Jurkat, Clone E6-1 (cell line): ENCODE data around the gene DUSP28. TPM values are rescaled to one million over a fixed set of nuclear protein-coding genes. Genes with fewer than 3 reads are reported as not detected.
"Not testable (repeated sequence)": the region's sequence is repeated elsewhere in the genome, so short reads cannot be mapped to it uniquely, and the experiment has no call there.

Experiments
- DNase-seq: peaks from one replicate; pipeline ENCODE4 v3.0.0-alpha.2; 2011; ENCODE audit warnings: low read depth, low spot score
- H3K4me3 ChIP-seq: 2 replicates; pipeline ENCODE4 v1.5.1; 2011; ENCODE audit warnings: mild to moderate bottlenecking, low read length, control low read depth, moderate library complexity
- polyA plus RNA-seq: library from polyadenylated mRNA; unstranded; fragments of >200 nt; gene quantifications from one replicate; pipeline ENCODE4 v1.2.1, GENCODE V29; 2012; ENCODE audit warnings: missing spikeins; ENCODE audit not compliant: insufficient read length, insufficient read depth

DUSP28 gene, protein sequence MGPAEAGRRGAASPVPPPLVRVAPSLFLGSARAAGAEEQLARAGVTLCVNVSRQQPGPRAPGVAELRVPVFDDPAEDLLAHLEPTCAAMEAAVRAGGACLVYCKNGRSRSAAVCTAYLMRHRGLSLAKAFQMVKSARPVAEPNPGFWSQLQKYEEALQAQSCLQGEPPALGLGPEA
- polyA plus RNA-seq, result 8.4 TPM

DNA sequence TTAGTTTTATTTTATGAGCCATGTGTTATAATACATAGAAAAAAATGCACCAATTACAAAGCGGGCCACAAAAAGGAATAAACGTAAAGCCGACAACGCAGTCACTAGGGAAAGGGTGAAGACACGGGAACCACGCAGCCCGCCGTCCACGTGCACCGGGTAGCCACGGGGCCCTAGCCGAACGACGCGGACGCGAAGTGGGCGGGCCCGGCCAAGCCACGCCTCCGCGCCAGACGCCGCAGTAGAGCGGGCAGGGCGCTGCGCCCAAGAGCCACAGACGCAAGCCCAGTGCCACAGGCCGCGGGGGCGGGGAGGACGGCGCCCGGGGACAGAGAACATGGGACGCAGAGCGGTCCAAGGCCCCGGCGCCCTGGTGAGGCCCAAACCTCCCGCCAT is at the start of gene DUSP28:
TSS of gene DUSP28 (plus strand) at position 274 of the 396 bp plus-strand sequence. CDS start 328 bp downstream, outside the sequence.
- peak within 1 kb of the TSS; percentile 82 for H3K4me3 ChIP-seq
- peak; percentile 75 for DNase-seq

- no peak for DNase-seq
- H3K4me3 ChIP-seq, result no peak overlapping the region
Measured at GRCh38 chr2:240510513-240511210, 49.5 kb upstream of the DUSP28 start.

- DNase-seq, result no peak
- H3K4me3 ChIP-seq, result no peak overlapping the region
Measured at GRCh38 chr2:240511351-240512108, 48.6 kb upstream of the DUSP28 start.

DNA sequence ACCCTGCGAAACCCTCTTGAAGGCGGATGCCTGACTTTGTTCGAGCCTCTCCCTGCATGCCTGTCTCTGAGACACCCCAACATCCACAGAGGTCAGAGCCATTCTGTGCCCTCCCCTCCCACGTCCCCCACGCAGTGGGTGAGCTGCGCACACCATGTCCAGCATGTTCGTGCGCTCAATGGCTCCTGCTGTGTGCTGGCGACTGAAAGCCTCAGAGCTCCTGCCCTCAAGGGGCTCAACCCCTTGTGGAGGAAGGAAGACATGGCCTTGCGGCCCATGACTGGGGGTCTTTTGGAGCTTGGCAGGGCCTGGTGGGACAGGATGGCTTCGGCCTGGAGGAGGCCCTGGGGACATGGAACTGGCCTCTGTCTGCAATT is 48.1 kb upstream of the DUSP28 start:
- H3K4me3 ChIP-seq, result no peak overlapping the region
- no peak for DNase-seq

DNA sequence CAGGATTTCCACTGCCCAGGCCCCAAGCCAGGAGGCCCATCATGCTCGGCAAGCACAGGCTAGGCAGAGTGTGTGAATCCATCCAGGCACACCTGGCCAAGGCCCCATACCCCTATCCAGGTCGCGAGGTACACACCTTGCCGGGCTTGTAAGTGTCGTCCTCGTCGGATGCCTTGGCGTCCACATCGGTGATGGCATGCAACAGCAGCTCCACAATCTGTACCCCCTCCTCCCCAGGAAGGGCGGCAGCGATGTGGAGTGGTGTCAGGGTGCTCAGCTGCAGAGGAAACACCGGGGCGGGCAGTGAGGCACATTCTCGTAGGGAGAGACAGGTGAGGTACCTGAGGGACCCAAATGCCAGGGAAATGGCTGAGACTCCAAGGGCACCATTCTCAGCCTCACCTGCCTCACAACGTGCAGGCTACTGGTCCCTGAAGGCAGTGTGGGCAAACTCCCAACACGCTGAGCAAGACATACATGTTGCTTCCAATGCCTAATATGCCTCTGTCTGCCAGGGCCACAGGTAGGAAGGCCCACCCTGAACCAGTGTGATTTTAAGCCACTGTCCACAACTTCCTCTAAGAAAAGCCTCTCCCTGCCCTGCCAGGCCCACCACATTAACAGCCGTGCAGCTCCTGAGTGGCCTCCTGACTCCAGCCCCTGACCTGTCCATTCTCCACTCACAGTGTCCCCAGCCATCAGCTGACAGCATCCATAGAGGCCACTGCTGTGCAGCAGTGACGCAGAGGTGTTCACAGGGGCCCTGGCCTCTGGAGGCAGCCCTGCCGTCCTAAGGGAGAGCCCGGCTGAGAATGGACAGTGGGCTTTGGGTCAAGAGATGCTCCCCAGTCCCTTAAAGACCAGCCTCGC is 47.3 kb upstream of the DUSP28 start:
- DNase-seq, result no peak
- no peak overlapping the region for H3K4me3 ChIP-seq

DNA sequence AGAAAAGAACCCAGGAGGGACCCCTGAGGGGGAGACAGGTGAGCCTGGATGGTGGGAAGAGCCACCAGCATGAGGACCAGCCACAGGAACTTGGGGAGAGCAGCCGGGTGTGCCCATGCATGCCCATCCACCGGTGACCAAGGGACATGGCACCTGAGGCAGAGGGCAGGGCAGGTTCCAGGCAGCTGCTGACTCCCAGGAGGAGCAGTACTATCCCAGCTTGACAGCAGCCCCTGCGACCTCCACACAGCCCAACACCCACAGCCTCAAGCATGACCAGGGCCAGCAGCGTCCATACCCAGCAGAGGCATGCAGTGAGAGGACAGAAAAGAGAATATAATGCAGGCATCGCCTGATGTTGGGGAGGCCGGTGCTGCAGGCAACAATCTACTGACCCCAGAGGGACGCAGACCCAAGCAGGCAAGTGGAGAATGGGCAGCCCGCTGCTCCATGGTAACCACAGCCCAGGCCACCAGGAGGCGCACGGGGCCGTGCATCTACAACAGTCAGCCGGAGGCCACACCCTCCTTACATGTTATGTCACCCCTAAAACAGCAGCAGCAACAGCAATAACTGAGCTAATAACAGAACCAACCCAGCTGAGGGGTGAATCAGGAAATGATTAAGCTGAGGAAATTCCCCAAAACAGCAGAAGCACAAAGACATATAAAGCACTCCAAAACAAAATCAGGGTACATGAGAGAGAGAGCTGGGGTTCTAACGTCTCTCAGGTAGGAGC is 46.4 kb upstream of the DUSP28 start:
- peak; percentile 54 for DNase-seq
- no peak overlapping the region for H3K4me3 ChIP-seq

DNA sequence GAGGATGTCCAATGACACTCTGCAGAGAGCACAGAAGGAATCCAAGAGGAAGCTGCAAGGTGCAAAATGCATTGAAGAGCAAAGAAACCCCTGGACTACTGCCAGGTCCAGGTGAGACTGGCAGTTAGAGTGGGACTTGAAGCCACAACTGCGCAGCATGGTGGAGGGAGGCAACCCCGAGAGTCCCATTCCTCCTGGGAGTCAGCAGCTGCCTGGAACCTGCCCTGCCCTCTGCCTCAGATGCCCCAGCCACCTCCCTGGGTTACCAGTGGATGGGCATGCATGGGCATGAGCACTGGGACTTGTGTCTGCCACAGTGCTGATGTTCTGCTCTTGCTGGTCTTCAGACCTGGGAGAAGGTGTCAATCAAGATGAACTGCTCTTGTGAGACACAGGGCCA is 45.5 kb upstream of the DUSP28 start:
- no peak for DNase-seq
- no peak overlapping the region for H3K4me3 ChIP-seq

DNA sequence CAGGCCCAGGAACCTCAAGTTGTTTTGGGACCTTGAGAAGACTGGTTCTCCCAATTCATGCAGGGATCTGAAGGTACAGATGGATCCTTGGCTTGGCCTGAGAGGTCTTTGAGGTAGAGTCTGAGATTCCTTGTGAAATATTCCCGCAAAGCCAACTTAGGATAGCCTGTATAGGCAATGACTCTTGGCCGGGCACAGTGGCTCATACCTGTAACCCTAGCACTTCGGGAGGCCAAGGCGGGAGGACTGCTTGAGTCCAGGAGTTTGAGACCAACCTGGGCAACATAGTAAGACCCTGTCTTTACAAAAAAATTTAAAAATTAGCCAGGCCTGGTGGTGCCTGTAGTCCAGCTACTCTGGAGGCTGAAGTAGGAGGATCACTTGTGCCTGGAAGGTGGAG is 42.8 kb upstream of the DUSP28 start:
- DNase-seq, result no peak

DNA sequence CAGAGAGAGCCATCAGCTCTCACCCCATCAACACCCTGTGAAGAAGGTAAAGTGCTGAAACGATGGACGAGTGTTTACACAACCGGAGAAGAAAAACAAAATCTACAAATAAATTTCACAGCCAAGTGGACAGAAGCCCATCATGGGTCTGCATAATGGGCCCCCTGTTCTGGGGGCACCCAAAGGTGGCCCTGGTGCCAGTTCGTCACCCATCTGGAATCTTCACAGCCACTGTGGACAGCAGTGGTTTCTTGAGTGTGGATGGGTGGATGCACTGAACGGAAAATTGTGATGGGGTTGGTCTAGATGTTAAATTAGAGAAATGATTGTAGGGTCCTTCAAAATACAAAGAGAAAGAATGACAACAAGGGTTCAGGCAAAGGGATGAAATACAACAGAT is 41.2 kb upstream of the DUSP28 start:
- H3K4me3 ChIP-seq, result no peak overlapping the region
- DNase-seq, result no peak

More for the DNA sequence above, 42.8 kb upstream of the DUSP28 start:
- H3K4me3 ChIP-seq, result no peak overlapping the region

- DNase-seq, result no peak
- H3K4me3 ChIP-seq, result no peak overlapping the region
Measured at GRCh38 chr2:240519396-240520129, 40.6 kb upstream of the DUSP28 start.

- no peak overlapping the region for H3K4me3 ChIP-seq
- DNase-seq, result no peak
Measured at GRCh38 chr2:240520130-240520973, 39.8 kb upstream of the DUSP28 start.

- DNase-seq, result no peak
- H3K4me3 ChIP-seq, result no peak overlapping the region
Measured at GRCh38 chr2:240520974-240521350, 39.2 kb upstream of the DUSP28 start.

GRCh38 chr2:240521885-240522284 is 38.3 kb upstream of the DUSP28 start:
- not testable (repeated sequence) for H3K4me3 ChIP-seq, DNase-seq

DNA sequence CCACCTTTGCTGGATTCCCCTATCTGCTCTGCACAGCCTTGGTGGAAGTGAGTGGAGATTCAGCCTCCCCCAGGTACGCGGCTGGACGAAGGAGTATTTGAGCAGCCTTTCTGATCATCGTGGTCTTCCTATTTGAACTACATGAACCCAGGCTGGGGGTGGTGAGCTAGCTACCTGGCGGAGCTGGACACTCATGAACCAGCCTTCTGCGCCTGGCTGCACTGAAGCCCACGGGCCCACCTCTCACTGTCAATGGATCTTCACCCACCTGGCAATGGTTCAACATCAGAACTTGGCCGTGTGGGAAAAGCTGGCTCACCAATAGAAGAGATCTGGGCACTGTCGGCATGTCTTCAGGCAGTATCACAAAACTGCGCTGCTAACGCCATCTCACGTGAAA is 37.8 kb upstream of the DUSP28 start:
- H3K4me3 ChIP-seq, result no peak overlapping the region
- DNase-seq, result no peak

DNA sequence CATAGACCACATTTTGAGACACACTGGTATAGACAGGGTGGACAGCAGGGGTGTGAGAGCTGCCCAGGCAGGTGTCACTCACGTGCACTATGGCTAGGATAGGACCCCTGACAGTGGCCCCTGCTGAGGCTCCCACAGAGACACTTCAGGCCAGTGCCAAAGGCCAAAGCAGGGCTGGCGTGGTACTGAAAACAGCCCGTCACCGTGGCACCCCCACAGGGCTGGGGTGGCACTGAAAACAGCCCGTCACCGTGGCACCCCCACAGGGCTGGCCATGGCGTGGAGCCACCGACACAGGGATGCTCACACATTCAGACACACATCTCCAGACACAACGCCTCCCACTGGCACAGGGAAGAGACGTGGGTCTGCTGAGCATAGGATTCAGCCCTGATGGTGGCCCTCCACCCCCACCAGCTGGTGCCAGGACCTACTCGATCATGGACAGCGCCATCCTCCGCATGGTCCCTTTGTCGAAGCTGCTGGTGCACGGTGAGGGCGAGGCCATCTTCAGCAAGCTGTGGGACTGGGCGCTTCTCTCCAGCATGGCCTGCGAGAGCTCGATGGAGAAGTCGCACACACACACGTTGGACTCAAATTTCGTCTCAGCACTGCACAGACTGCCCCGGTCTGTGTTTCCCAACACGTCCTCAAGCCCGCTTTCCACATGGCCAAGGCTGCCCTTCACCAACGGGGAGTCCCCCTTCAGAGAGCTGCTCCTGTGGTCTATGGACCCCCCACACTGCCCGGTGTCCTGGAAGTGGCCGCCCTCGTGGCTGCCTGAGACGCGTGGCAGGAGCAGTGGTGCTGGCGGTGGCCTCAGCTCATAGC is 36.5 kb upstream of the DUSP28 start:
- no peak for DNase-seq
- no peak overlapping the region for H3K4me3 ChIP-seq

- DNase-seq, result no peak
Measured at GRCh38 chr2:240524963-240525718, 35.0 kb upstream of the DUSP28 start.

More at GRCh38 chr2:240524963-240525718, 35.0 kb upstream of the DUSP28 start:
- no peak overlapping the region for H3K4me3 ChIP-seq
